Tibial nerve (tissue), 4 donors: ENCODE measurements around the gene ABLIM2. TPM values are rescaled to one million over a fixed set of nuclear protein-coding genes. Genes with fewer than 3 reads are reported as not detected.
"Not testable (repeated sequence)": the region's sequence is repeated elsewhere in the genome, so short reads cannot be mapped to it uniquely, and the experiment has no call there.

Source experiments
- DNase-seq, 2 donors: peaks; one replicate each; pipeline ENCODE4 v3.0.0-alpha.2; 2019; ENCODE audit warnings: low spot score in 2 of 2
- H3K27ac ChIP-seq, 4 donors: fragments of 200-600 bp; sonication (generic) in 3 of 4; one replicate each; pipeline ENCODE4 v1.5.1; 2017 to 2019; ENCODE audit warnings: mild to moderate bottlenecking in 1 of 4
- H3K27me3 ChIP-seq, 2 donors: fragments of 200-600 bp; sonication (generic) in 1 of 2; one replicate each; pipeline versions ENCODE4 v1.5.1 to v1.6.0; 2017 to 2019
- H3K36me3 ChIP-seq, 3 donors: fragments of 200-600 bp; sonication (generic); one replicate each; pipeline ENCODE4 v1.5.1; 2018 to 2019
- H3K4me1 ChIP-seq, 4 donors: fragments of 200-600 bp; sonication (generic) in 3 of 4; one replicate each; pipeline ENCODE4 v1.5.1; 2017 to 2019
- H3K4me3 ChIP-seq, 4 donors: fragments of 200-600 bp; sonication (generic) in 3 of 4; one replicate each; pipeline ENCODE4 v1.5.1; 2017 to 2019; ENCODE audit warnings: mild to moderate bottlenecking in 1 of 4, moderate library complexity in 1 of 4
- H3K9me3 ChIP-seq, 4 donors: fragments of 200-600 bp; sonication (generic) in 3 of 4; one replicate each; pipeline ENCODE4 v1.5.1; 2017 to 2019
- EP300 ChIP-seq, 2 donors: sonication (generic); formaldehyde crosslinking; IDR thresholded peaks; one replicate each; pipeline ENCODE4 v1.6.1; 2017; ENCODE audit warnings: antibody characterized with exemption in 2 of 2, mild to moderate bottlenecking in 1 of 2
- POLR2A ChIP-seq, 2 donors: fragments of 450-650 bp; IDR thresholded peaks; one replicate each; pipeline ENCODE4 v1.6.1; 2017; ENCODE audit warnings: antibody characterized with exemption in 2 of 2, mild to moderate bottlenecking in 2 of 2, moderate library complexity in 2 of 2
- WGBS, 2 donors: methylation state at CpG; one replicate each; pipeline ENCODE4 v1.1.5; 2018; 5-methylcytosine and 5-hydroxymethylcytosine counted together
- small RNA-seq: library from RNA; depleted of rRNA; stranded (forward); fragments of <200 nt; gene quantifications from one replicate; pipeline ENCODE3, GENCODE V24; 2016
- total RNA-seq, 4 donors: library from RNA; depleted of rRNA; stranded (reverse); fragments of >200 nt; gene quantifications; one replicate each; pipeline ENCODE4 v1.1.0, GENCODE V29; 2016
- TF ChIP-seq, protein P1 (sequence below), 5 experiments: fragments of 200-600 bp in 3 of 5; fragments of 450-650 bp in 2 of 5; sonication (generic) in 3 of 5; IDR thresholded peaks; one replicate each; pipeline ENCODE4 v1.5.1; 2016 to 2019; ENCODE audit warnings: antibody characterized with exemption in 5 of 5, mild to moderate bottlenecking in 3 of 5, moderate library complexity in 2 of 5

The ABLIM2 gene
- total RNA-seq, 4 donors from 2014 or later, result 29.1 to 125 (median 41.7) TPM

DNA sequence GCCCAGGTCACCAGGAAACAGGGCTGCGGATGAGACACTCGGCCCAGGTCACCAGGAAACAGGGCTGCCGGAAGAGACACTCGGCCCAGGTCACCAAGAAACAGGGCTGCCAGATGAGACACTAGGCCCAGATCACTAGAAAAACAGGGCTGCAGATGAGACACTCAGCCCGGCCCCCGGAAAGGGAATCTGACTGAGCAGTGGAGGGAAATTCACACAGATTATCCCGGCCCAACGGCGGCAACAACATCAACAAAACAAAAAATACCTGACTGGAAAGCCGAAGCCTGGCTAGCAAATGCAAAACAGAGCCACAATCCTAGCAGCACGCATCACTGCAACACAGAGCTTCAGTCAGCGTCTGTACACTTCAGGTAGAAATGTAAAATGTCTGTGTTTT lies 239.6 kb downstream of the ABLIM2 start:
- Histone ChIP-seq H3K4me1 (peaks cover 0 to 6% (median 0%) of the 10 kb centered on the region in 4 donors), H3K9me3 (no peaks in the 10 kb centered on the region), H3K27ac (peak overlapping the region in 1 of 4 donors; percentile 36)

DNA sequence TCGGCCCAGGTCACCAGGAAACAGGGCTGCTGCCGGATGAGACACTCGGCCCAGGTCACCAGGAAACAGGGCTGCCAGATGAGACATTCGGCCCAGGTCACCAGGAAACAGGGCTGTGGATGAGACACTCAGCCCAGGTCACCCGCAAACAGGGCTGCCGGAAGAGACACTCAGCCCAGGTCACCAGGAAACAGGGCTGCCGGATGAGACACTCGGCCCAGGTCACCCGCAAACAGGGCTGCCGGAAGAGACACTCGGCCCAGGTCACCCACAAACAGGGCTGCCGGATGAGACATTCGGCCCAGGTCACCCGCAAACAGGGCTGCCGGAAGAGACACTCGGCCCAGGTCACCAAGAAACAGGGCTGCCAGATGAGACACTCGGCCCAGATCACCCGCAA lies 240.4 kb downstream of the ABLIM2 start:
- not testable (repeated sequence) for H3K27me3 ChIP-seq, H3K27ac ChIP-seq, H3K4me3 ChIP-seq, H3K9me3 ChIP-seq, DNase-seq, H3K36me3 ChIP-seq, H3K4me1 ChIP-seq
- 79 to 84% methylated on average over 9 to 10 of the region's 18 CpGs for WGBS, 2 donors

More for the DNA sequence above, 239.6 kb downstream of the ABLIM2 start:
- H3K27me3 ChIP-seq, result no peaks in the 10 kb centered on the region
- DNase-seq, result no peak
- TF ChIP-seq, protein P1, sequence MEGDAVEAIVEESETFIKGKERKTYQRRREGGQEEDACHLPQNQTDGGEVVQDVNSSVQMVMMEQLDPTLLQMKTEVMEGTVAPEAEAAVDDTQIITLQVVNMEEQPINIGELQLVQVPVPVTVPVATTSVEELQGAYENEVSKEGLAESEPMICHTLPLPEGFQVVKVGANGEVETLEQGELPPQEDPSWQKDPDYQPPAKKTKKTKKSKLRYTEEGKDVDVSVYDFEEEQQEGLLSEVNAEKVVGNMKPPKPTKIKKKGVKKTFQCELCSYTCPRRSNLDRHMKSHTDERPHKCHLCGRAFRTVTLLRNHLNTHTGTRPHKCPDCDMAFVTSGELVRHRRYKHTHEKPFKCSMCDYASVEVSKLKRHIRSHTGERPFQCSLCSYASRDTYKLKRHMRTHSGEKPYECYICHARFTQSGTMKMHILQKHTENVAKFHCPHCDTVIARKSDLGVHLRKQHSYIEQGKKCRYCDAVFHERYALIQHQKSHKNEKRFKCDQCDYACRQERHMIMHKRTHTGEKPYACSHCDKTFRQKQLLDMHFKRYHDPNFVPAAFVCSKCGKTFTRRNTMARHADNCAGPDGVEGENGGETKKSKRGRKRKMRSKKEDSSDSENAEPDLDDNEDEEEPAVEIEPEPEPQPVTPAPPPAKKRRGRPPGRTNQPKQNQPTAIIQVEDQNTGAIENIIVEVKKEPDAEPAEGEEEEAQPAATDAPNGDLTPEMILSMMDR (IDR thresholded peaks at IDR 0.05), result no peak
- TF ChIP-seq POLR2A (IDR thresholded peaks at IDR 0.05) (no peak), EP300 (IDR thresholded peaks at IDR 0.05) (no peak)
- no peaks in the 10 kb centered on the region for H3K36me3 ChIP-seq
- 58 to 75% methylated on average over 12 of the region's 12 CpGs for WGBS, 2 donors
- H3K4me3 ChIP-seq, result no peak overlapping the region

DNA sequence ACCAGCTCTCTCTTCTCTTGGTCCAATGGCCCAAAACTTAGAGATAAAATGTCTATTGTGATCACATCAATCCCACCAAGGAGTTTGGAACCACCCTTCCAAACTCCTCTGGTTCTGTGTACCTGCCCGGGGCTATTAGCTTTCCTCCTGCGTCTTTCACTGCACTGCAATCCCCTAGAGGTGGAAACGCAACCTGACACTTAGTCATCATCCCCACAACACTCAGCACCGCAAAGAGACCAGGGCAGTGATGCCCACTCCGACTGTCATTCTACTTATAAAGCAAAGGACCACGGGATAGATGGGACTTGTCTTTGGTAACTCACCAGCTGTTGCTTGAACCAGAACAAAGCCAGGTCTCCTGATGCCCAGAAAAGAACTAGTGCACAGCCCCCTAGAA lies 240.9 kb downstream of the ABLIM2 start:
- H3K4me1 ChIP-seq, result peaks cover 0 to 6% (median 0%) of the 10 kb centered on the region in 4 donors
- H3K27me3 ChIP-seq, result no peaks in the 10 kb centered on the region
- no peaks in the 10 kb centered on the region for H3K9me3 ChIP-seq
- TF ChIP-seq POLR2A (IDR thresholded peaks at IDR 0.05) (no peak), EP300 (IDR thresholded peaks at IDR 0.05) (no peak)
- TF ChIP-seq, protein P1 (IDR thresholded peaks at IDR 0.05), result no peak
- H3K27ac ChIP-seq, result no peak overlapping the region
- 81 to 85% methylated on average over 6 of the region's 6 CpGs for WGBS, 2 donors
- H3K4me3 ChIP-seq, result no peak overlapping the region
- DNase-seq, result no peak
- no peaks in the 10 kb centered on the region for H3K36me3 ChIP-seq

DNA sequence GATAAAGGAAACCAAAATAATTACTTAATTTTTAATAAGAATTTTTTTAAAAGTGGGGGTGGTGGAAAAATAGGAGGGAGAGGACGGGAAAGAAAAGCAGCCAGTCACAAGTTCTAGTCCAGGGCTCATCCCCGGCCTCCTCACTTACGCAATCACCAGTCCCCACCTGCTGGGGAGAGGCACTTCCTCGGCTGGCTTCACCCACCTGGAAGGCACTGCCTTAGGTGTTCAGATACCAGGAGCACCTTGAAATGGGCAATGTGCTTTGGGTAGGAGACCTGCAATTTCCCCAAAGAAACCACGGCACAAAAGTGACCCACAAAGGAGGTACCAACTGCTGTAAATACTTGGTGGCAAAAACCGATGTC lies 242.8 kb downstream of the ABLIM2 start:
- peaks cover 0 to 21% (median 6%) of the 10 kb centered on the region in 4 donors for H3K4me1 ChIP-seq

More for the DNA sequence above, 242.8 kb downstream of the ABLIM2 start:
- Histone ChIP-seq H3K4me3 (no peak overlapping the region), H3K36me3 (no peaks in the 10 kb centered on the region), H3K9me3 (no peaks in the 10 kb centered on the region), H3K27me3 (no peaks in the 10 kb centered on the region), H3K27ac (no peak overlapping the region)
- no peak for DNase-seq
- TF ChIP-seq, protein P1 (IDR thresholded peaks at IDR 0.05), result no peak
- TF ChIP-seq EP300 (IDR thresholded peaks at IDR 0.05) (no peak), POLR2A (IDR thresholded peaks at IDR 0.05) (no peak)
- WGBS, 2 donors, result 67 to 73% methylated on average over 6 of the region's 6 CpGs

Small RNAs within 50 kb of the gene (small RNA-seq; reads per million reads assigned to genes)
- gene MIR95, result 1.2 reads per million, percentile 32 among the genes with 10 or more reads in this experiment

Other genes with a start within 250 kb of the ABLIM2 start
- gene AFAP1, start 219.0 kb downstream of the ABLIM2 start, total RNA-seq, result 10 to 100 TPM; 23.2 to 34.9 (median 32.1) TPM
- gene SH3TC1, start 40.5 kb upstream of the ABLIM2 start, total RNA-seq, result 100 to 1,000 TPM in 1 of 4 donors, 10 to 100 TPM in 3; 31.6 to 176 (median 69.7) TPM
- 10 to 100 TPM; 34.9 to 54.3 (median 43.5) TPM for gene HTRA3, start 110.9 kb upstream of the ABLIM2 start, total RNA-seq